Measurements from ENCODE around the gene MS4A15. TPM values are rescaled to one million over a fixed set of nuclear protein-coding genes. Genes with fewer than 3 reads are reported as not detected.
"Not testable (repeated sequence)": the region's sequence is repeated elsewhere in the genome, so short reads cannot be mapped to it uniquely, and the experiment has no call there.

MS4A15 gene
- total RNA-seq, 2 donors from 2014 or later, result not detected

- no peaks in the 10 kb centered on the region for H3K4me1 Mint-ChIP-seq (ENCODE audit: low read depth in 2 of 2)
- H3K27me3 Mint-ChIP-seq, result peaks cover 15 to 39% of the 10 kb centered on the region in 2 donors
- DNase-seq (ENCODE audit: low spot score), result no peak
- H3K9me3 Mint-ChIP-seq, result no peaks in the 10 kb centered on the region
- peak in 1 of 2 donors; percentile 3 for ATAC-seq
- no peak overlapping the region for H3K27ac Mint-ChIP-seq
- no peak overlapping the region for H3K4me3 Mint-ChIP-seq
- H3K36me3 Mint-ChIP-seq, result no peaks in the 10 kb centered on the region
Observed at GRCh38 chr11:60740573-60740972, 16.1 kb upstream of the MS4A15 start.

GRCh38 chr11:60741421-60741820 lies 15.2 kb upstream of the MS4A15 start:
- DNase-seq (ENCODE audit: low spot score), result no peak
- Mint-ChIP-seq H3K36me3 (no peaks in the 10 kb centered on the region), H3K9me3 (no peaks in the 10 kb centered on the region), H3K27me3 (peaks cover 13 to 45% of the 10 kb centered on the region in 2 donors), H3K4me1 (ENCODE audit: low read depth in 2 of 2) (no peaks in the 10 kb centered on the region), H3K27ac (no peak overlapping the region), H3K4me3 (no peak overlapping the region)
- ATAC-seq, result no peak

GRCh38 chr11:60743058-60743457 lies 13.6 kb upstream of the MS4A15 start:
- no peaks in the 10 kb centered on the region for H3K36me3 Mint-ChIP-seq
- no peak overlapping the region for H3K4me3 Mint-ChIP-seq
- H3K9me3 Mint-ChIP-seq, result peaks cover 4% of the 10 kb centered on the region
- H3K27ac Mint-ChIP-seq, result no peak overlapping the region
- peaks cover 8 to 35% of the 10 kb centered on the region in 2 donors for H3K27me3 Mint-ChIP-seq
- no peaks in the 10 kb centered on the region for H3K4me1 Mint-ChIP-seq (ENCODE audit: low read depth in 2 of 2)
- no peak for ATAC-seq
- no peak for DNase-seq (ENCODE audit: low spot score)

- DNase-seq (ENCODE audit: low spot score), result no peak
- no peak overlapping the region for H3K27ac Mint-ChIP-seq
- no peak for ATAC-seq
- H3K4me3 Mint-ChIP-seq, result no peak overlapping the region
- H3K27me3 Mint-ChIP-seq, result peaks cover 3 to 25% of the 10 kb centered on the region in 2 donors
- H3K36me3 Mint-ChIP-seq, result no peaks in the 10 kb centered on the region
- H3K9me3 Mint-ChIP-seq, result peaks cover 4% of the 10 kb centered on the region
- H3K4me1 Mint-ChIP-seq (ENCODE audit: low read depth in 2 of 2), result no peaks in the 10 kb centered on the region
Observed at GRCh38 chr11:60744114-60744513, 12.6 kb upstream of the MS4A15 start.

GRCh38 chr11:60747359-60747873 lies 9.3 kb upstream of the MS4A15 start:
- DNase-seq (ENCODE audit: low spot score) (no peak), ATAC-seq (no peak)
- Mint-ChIP-seq H3K4me1 (ENCODE audit: low read depth in 2 of 2) (no peaks in the 10 kb centered on the region), H3K36me3 (no peaks in the 10 kb centered on the region), H3K27me3 (peaks cover 2 to 31% of the 10 kb centered on the region in 2 donors), H3K9me3 (peaks cover 4% of the 10 kb centered on the region), H3K27ac (no peak overlapping the region), H3K4me3 (no peak overlapping the region)

GRCh38 chr11:60748225-60748624 lies 8.4 kb upstream of the MS4A15 start:
- Mint-ChIP-seq H3K4me1 (ENCODE audit: low read depth in 2 of 2) (no peaks in the 10 kb centered on the region), H3K9me3 (peaks cover 4% of the 10 kb centered on the region), H3K27me3 (peaks cover 5 to 31% of the 10 kb centered on the region in 2 donors), H3K4me3 (no peak overlapping the region), H3K36me3 (no peaks in the 10 kb centered on the region), H3K27ac (no peak overlapping the region)
- no peak for DNase-seq (ENCODE audit: low spot score)
- ATAC-seq, result no peak

GRCh38 chr11:60748821-60749220 lies 7.8 kb upstream of the MS4A15 start:
- no peak for ATAC-seq
- no peak for DNase-seq (ENCODE audit: low spot score)
- no peak overlapping the region for H3K27ac Mint-ChIP-seq

GRCh38 chr11:60750911-60751310 lies 5.8 kb upstream of the MS4A15 start:
- peaks cover 4% of the 10 kb centered on the region for H3K9me3 Mint-ChIP-seq

More at GRCh38 chr11:60748821-60749220, 7.8 kb upstream of the MS4A15 start:
- H3K36me3 Mint-ChIP-seq, result no peaks in the 10 kb centered on the region
- H3K9me3 Mint-ChIP-seq, result peaks cover 4% of the 10 kb centered on the region
- H3K4me3 Mint-ChIP-seq, result no peak overlapping the region
- H3K27me3 Mint-ChIP-seq, result peaks cover 5 to 31% of the 10 kb centered on the region in 2 donors
- no peaks in the 10 kb centered on the region for H3K4me1 Mint-ChIP-seq (ENCODE audit: low read depth in 2 of 2)

GRCh38 chr11:60753309-60753708 lies 3.4 kb upstream of the MS4A15 start:
- Mint-ChIP-seq H3K27ac (no peak overlapping the region), H3K4me1 (ENCODE audit: low read depth in 2 of 2) (no peaks in the 10 kb centered on the region), H3K4me3 (no peak overlapping the region), H3K27me3 (peaks cover 9 to 14% of the 10 kb centered on the region in 2 donors), H3K36me3 (no peaks in the 10 kb centered on the region), H3K9me3 (no peaks in the 10 kb centered on the region)
- ATAC-seq (no peak), DNase-seq (ENCODE audit: low spot score) (no peak)

More at GRCh38 chr11:60750911-60751310, 5.8 kb upstream of the MS4A15 start:
- H3K27ac Mint-ChIP-seq, result no peak overlapping the region
- DNase-seq (ENCODE audit: low spot score) (no peak), ATAC-seq (no peak)
- H3K36me3 Mint-ChIP-seq, result no peaks in the 10 kb centered on the region
- no peaks in the 10 kb centered on the region for H3K4me1 Mint-ChIP-seq (ENCODE audit: low read depth in 2 of 2)
- H3K27me3 Mint-ChIP-seq, result peaks cover 7 to 14% of the 10 kb centered on the region in 2 donors
- no peak overlapping the region for H3K4me3 Mint-ChIP-seq

GRCh38 chr11:60754887-60755286 lies 1.8 kb upstream of the MS4A15 start:
- Mint-ChIP-seq H3K27ac (no peak overlapping the region), H3K9me3 (no peaks in the 10 kb centered on the region), H3K4me1 (ENCODE audit: low read depth in 2 of 2) (no peaks in the 10 kb centered on the region), H3K27me3 (peaks cover 13 to 26% of the 10 kb centered on the region in 2 donors), H3K36me3 (no peaks in the 10 kb centered on the region), H3K4me3 (no peak overlapping the region)
- DNase-seq (ENCODE audit: low spot score), result no peak
- ATAC-seq, result no peak

- peaks cover 22 to 32% of the 10 kb centered on the region in 2 donors for H3K27me3 Mint-ChIP-seq
- H3K36me3 Mint-ChIP-seq, result no peaks in the 10 kb centered on the region
- H3K4me3 Mint-ChIP-seq, result no peak overlapping the region
- H3K9me3 Mint-ChIP-seq, result no peaks in the 10 kb centered on the region
- no peaks in the 10 kb centered on the region for H3K4me1 Mint-ChIP-seq (ENCODE audit: low read depth in 2 of 2)
- H3K27ac Mint-ChIP-seq, result no peak overlapping the region
- DNase-seq (ENCODE audit: low spot score), result no peak
- no peak for ATAC-seq
Observed at GRCh38 chr11:60757231-60757800, 649 bp downstream of the MS4A15 start.

GRCh38 chr11:60758671-60759070 lies 2.0 kb downstream of the MS4A15 start:
- not testable (repeated sequence) for DNase-seq (ENCODE audit: low spot score); ATAC-seq; H3K27ac Mint-ChIP-seq; H3K36me3 Mint-ChIP-seq; H3K4me3 Mint-ChIP-seq; H3K4me1 Mint-ChIP-seq (ENCODE audit: low read depth in 2 of 2); H3K9me3 Mint-ChIP-seq
- peaks cover 19 to 33% of the 10 kb centered on the region in 2 donors for H3K27me3 Mint-ChIP-seq

GRCh38 chr11:60759438-60760225 lies 3.0 kb downstream of the MS4A15 start:
- not testable (repeated sequence) for H3K4me3 Mint-ChIP-seq; H3K4me1 Mint-ChIP-seq (ENCODE audit: low read depth in 2 of 2); DNase-seq (ENCODE audit: low spot score); H3K36me3 Mint-ChIP-seq; H3K9me3 Mint-ChIP-seq; H3K27ac Mint-ChIP-seq; ATAC-seq
- peaks cover 19 to 42% of the 10 kb centered on the region in 2 donors for H3K27me3 Mint-ChIP-seq

All from natural killer cell treated with Interleukin-12 subunit alpha and Interleukin-12 subunit beta and Interleukin-15 and Interleukin-18, amount 100 ng/mL, for 72 hours (primary cell).